Measurements from ENCODE around the gene KASH5.

The KASH5 gene

DNA sequence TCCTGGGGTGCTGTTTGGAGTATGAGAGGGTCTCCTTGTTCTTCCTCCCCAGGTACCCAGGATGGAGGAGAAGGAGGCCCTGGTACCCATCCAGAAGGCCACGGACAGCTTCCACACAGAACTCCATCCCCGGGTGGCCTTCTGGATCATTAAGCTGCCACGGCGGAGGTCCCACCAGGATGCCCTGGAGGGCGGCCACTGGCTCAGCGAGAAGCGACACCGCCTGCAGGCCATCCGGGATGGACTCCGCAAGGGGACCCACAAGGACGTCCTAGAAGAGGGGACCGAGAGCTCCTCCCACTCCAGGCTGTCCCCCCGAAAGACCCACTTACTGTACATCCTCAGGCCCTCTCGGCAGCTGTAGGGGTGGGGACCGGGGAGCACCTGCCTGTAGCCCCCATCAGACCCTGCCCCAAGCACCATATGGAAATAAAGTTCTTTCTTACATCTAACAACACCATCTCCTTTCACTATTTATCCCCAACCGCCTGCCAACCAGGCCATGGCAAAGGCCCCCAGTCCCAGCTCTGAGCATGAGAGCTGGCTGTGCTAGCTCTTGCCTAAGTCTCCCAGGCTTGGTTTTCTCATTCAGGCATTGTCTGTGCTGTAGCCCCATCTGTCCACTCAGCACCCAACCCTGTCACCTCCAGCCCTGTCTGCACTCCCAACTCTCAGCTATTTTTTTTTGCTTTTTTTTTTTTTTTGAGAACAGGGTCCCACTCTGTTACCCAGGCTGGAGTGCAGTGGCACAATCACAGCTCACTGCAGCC lies 13.2 kb upstream of the KASH5 start:
- H3K27me3 Mint-ChIP-seq (ENCODE audit: low read depth), result peaks cover 8% of the 10 kb centered on the region
- H3K9me3 Mint-ChIP-seq, result no peaks in the 10 kb centered on the region
- H3K4me1 Mint-ChIP-seq (ENCODE audit: low read depth), result no peaks in the 10 kb centered on the region
- H3K36me3 Mint-ChIP-seq (ENCODE audit: low read depth), result no peaks in the 10 kb centered on the region
- H3K27ac Mint-ChIP-seq, result no peak overlapping the region
- H3K4me3 Mint-ChIP-seq, result no peak overlapping the region

DNA sequence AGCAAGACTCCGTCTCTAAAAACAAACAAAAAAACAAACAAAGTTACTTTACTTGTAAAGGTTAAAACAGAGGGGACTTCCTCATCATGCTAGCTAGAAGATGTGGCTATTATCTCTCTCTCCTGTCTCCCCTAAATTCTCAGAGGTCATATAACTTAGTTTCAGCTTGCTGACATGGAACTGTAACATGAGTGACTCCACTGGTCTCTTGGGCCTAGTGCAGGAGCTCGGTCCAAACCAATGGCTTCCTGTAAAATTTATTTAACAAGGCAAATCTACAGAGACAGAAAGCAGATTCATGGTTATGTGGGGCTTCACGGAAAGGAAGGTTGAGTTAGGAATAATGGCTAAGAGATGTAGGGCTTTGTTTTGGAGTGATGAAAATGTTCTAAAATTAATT lies 9.5 kb upstream of the KASH5 start:
- Mint-ChIP-seq H3K27ac (no peak overlapping the region), H3K4me3 (no peak overlapping the region), H3K4me1 (ENCODE audit: low read depth) (no peaks in the 10 kb centered on the region), H3K36me3 (ENCODE audit: low read depth) (peaks cover 2% of the 10 kb centered on the region), H3K27me3 (ENCODE audit: low read depth) (peaks cover 14% of the 10 kb centered on the region), H3K9me3 (peaks cover 4% of the 10 kb centered on the region)

DNA sequence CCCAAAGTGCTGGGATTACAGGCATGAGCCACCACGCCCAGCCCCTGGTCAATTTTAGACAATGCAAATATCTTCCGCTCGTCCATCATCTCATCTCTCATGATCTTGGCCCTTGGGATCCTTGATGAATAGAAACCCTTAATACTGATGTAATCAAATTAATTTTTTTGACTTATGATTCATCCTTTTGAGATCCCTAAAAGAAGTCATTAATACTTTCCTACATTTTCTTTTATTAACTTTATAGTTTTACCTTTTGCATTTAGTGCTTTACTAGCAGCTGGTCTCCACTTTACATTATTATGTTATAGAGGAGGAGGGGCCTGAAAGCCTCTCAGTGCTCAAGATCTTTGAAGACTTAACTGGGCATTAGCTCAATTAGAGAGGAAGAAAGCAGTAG lies 7.7 kb upstream of the KASH5 start:
- Mint-ChIP-seq H3K4me3 (no peak overlapping the region), H3K27me3 (ENCODE audit: low read depth) (peaks cover 16% of the 10 kb centered on the region), H3K27ac (no peak overlapping the region), H3K4me1 (ENCODE audit: low read depth) (no peaks in the 10 kb centered on the region), H3K36me3 (ENCODE audit: low read depth) (peaks cover 2% of the 10 kb centered on the region), H3K9me3 (peaks cover 4% of the 10 kb centered on the region)

DNA sequence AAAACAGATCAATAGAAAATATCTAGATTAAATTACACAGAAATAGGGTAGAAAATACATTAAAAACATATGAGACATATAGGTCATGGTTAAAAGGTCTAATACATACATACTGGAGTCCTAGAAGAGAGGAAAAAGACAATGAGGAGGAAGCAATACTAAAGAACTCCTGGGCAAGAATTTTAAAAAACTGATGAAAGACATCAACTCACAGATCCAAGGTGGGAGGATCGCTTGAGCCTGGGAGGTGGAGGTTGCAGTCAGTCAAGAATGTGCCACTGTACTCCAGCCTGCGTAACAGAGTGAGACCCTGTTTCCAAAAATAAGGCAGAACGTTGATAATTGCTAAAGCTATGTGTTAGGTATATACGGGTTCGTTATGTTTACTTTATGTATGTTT lies 5.4 kb upstream of the KASH5 start:
- H3K27me3 Mint-ChIP-seq (ENCODE audit: low read depth), result peaks cover 17% of the 10 kb centered on the region
- no peaks in the 10 kb centered on the region for H3K4me1 Mint-ChIP-seq (ENCODE audit: low read depth)
- H3K4me3 Mint-ChIP-seq, result no peak overlapping the region
- peaks cover 2% of the 10 kb centered on the region for H3K36me3 Mint-ChIP-seq (ENCODE audit: low read depth)
- H3K9me3 Mint-ChIP-seq, result peaks cover 4% of the 10 kb centered on the region
- no peak overlapping the region for H3K27ac Mint-ChIP-seq

DNA sequence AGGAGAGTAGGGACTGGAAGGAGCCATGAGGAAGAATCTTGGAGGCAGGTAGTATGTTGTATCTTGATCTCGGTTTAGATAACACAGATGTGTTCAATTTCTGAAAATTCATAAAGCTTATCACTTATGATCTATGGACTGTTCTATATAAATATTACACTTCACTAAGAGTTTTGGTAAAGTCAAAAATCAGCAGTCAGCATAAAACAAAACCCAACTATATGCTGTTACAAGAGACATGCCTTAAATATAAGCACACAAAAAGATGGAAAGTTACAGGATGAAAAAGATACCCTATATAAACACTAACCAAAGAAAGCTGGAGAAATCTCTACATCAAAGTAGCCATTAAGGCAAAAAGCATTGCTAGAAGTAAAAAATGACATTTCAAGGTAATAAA lies 4.5 kb upstream of the KASH5 start:
- peaks cover 2% of the 10 kb centered on the region for H3K36me3 Mint-ChIP-seq (ENCODE audit: low read depth)
- no peak overlapping the region for H3K27ac Mint-ChIP-seq
- H3K9me3 Mint-ChIP-seq, result peaks cover 4% of the 10 kb centered on the region
- H3K4me1 Mint-ChIP-seq (ENCODE audit: low read depth), result peaks cover under 1% of the 10 kb centered on the region
- no peak overlapping the region for H3K4me3 Mint-ChIP-seq
- peaks cover 17% of the 10 kb centered on the region for H3K27me3 Mint-ChIP-seq (ENCODE audit: low read depth)

DNA sequence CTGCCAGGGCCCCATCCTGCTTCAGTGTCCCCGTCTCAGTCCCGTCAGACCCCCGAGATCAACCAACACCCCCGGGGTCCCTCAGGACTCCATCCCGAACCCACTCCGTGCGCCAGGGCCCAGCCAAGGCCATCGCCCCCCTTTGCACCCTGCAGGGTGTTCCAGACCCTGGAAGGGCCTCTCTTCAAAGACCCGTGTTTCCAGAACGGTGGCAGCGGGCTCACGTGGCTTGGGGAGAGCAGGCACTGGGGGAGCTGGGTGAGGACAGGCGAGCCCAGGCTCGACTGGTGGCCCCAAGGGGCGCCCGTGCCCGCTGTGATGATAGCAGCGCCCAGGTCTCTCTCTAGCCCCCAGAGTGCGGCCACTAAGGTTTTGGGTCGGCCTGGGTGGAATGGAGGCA lies 1.4 kb downstream of the KASH5 start:
- Mint-ChIP-seq H3K27ac (no peak overlapping the region), H3K36me3 (ENCODE audit: low read depth) (no peaks in the 10 kb centered on the region), H3K4me1 (ENCODE audit: low read depth) (peaks cover 14% of the 10 kb centered on the region), H3K9me3 (no peaks in the 10 kb centered on the region), H3K4me3 (no peak overlapping the region), H3K27me3 (ENCODE audit: low read depth) (peaks cover 9% of the 10 kb centered on the region)

DNA sequence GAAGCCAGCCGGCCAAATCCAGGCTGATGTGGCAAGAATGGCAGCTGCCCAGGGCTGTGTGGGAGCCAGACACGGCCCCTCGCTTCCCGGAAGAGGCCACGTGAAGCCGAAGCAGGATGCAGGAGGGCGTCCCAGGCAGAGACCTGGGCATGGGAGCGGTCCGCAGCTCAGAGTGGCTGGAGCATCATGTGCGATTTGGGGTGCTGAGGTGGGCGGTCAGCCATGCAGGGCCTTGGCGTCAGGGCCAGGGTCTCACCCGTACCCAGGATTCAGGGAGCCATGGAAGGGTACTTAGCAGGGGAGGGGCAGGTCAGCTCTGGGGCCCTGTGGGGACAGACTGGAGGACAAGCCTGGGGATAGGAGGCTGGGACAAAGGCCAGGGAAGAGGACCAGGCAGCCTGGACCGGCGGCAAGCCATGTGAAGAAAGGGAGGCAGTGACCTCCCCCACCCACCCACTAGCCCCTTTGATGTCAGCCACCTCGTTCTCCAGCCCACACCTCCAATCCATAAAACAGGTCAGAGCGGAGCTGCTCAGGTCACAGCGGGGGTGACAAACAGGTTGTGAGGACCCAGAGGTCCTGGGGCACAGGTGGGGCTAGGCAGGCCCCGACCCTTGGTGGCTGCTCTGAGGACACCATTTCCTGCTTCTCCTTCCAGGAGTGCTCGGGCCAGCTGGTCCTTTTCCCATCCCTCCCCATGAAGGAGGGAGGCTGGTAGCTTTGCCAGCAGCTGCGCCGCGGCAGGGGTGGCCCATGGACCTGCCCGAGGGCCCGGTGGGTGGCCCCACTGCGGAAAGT lies 2.3 kb downstream of the KASH5 start:
- no peak overlapping the region for H3K27ac Mint-ChIP-seq
- H3K27me3 Mint-ChIP-seq (ENCODE audit: low read depth), result peaks cover 9% of the 10 kb centered on the region
- H3K4me3 Mint-ChIP-seq, result no peak overlapping the region
- no peaks in the 10 kb centered on the region for H3K36me3 Mint-ChIP-seq (ENCODE audit: low read depth)
- H3K4me1 Mint-ChIP-seq (ENCODE audit: low read depth), result peaks cover 14% of the 10 kb centered on the region
- H3K9me3 Mint-ChIP-seq, result no peaks in the 10 kb centered on the region

DNA sequence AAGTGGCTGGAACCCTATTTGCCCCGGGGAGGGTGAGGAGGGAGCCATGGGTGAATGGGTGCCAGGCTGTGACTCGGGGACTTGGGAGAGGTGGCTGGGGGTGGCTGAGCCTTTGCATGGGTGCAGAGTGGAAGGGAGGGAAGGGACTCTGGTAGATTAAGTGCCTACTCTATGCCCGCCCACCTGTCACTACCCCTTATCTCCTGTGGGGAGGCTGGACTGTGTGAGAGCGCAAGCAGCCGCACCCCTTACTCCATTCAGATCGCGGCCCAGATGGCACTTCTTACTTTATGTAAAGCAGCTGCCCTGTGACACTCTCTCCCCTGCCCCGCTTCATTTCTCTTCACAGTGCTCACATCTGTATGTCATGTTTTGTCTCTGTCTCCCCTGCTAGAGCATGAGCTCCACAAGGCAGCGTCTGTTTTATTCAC lies 2.9 kb downstream of the KASH5 start:
- peaks cover 14% of the 10 kb centered on the region for H3K4me1 Mint-ChIP-seq (ENCODE audit: low read depth)
- H3K36me3 Mint-ChIP-seq (ENCODE audit: low read depth), result no peaks in the 10 kb centered on the region
- H3K27me3 Mint-ChIP-seq (ENCODE audit: low read depth), result peaks cover 9% of the 10 kb centered on the region
- H3K27ac Mint-ChIP-seq, result no peak overlapping the region
- H3K9me3 Mint-ChIP-seq, result no peaks in the 10 kb centered on the region
- H3K4me3 Mint-ChIP-seq, result no peak overlapping the region

DNA sequence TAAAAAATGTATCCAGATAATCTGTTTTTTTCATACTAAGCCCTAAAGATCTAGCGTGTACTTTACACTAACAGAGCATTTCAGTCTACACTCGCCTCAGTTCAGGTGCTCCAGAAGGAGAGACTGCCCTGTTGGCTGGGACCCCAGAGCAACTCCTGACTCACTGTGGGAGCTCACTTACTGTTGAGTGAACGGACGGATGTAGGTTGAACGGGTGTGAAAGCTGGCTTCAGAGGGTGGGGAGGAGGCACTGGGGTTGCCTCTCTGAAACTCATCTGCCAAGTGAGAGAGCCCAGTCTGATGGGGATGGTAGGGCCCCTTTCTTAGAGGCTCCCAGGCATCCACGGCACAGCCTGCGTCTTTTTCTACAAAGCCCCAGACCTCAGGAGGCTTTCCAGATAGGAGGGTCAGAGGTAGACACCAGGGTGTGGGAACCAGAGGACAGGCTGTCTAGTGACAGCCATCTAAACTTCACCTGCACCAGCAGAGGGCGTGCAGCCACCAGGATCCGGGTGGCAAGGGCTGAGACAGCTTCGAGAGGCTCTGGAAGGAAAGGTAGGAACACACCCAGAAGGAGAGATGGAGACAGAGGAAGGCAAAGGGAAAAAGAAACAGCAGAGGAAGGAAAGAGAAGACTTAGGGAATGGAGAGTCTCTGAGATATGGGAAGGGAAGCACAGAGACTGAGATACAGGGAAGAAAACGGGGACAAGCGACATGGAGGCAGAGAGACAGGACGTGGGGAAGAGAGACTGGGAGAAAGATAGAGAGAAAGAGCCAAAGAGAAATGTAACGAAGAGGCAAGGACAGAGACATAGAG lies 3.7 kb downstream of the KASH5 start:
- H3K4me3 Mint-ChIP-seq, result no peak overlapping the region
- peaks cover 14% of the 10 kb centered on the region for H3K4me1 Mint-ChIP-seq (ENCODE audit: low read depth)
- no peaks in the 10 kb centered on the region for H3K9me3 Mint-ChIP-seq
- peaks cover 9% of the 10 kb centered on the region for H3K27me3 Mint-ChIP-seq (ENCODE audit: low read depth)
- no peaks in the 10 kb centered on the region for H3K36me3 Mint-ChIP-seq (ENCODE audit: low read depth)
- H3K27ac Mint-ChIP-seq, result peak overlapping the region; percentile 49

DNA sequence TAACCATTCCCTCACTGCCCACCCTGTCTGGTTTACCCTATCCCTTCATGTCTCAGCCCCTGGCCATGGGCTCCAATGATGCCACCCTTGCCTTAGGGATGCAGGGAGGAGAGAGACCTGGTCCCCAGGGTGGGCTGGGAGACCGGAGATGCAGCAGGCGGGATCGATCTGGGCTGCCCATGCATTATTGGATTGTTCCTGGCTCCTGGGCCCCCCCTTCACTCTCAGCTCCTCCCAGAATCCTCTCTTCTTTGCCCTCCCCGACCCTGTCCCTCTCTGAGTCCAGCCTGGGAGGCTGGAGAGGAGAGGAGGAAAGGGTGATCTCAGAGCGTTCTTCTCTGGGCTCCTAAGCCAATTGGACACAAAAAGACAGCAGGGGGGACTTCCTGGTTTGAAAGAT lies 5.8 kb downstream of the KASH5 start:
- H3K4me1 Mint-ChIP-seq (ENCODE audit: low read depth), result peaks cover 18% of the 10 kb centered on the region
- no peak overlapping the region for H3K27ac Mint-ChIP-seq
- H3K36me3 Mint-ChIP-seq (ENCODE audit: low read depth), result no peaks in the 10 kb centered on the region
- no peak overlapping the region for H3K4me3 Mint-ChIP-seq
- H3K9me3 Mint-ChIP-seq, result no peaks in the 10 kb centered on the region
- peaks cover 14% of the 10 kb centered on the region for H3K27me3 Mint-ChIP-seq (ENCODE audit: low read depth)

DNA sequence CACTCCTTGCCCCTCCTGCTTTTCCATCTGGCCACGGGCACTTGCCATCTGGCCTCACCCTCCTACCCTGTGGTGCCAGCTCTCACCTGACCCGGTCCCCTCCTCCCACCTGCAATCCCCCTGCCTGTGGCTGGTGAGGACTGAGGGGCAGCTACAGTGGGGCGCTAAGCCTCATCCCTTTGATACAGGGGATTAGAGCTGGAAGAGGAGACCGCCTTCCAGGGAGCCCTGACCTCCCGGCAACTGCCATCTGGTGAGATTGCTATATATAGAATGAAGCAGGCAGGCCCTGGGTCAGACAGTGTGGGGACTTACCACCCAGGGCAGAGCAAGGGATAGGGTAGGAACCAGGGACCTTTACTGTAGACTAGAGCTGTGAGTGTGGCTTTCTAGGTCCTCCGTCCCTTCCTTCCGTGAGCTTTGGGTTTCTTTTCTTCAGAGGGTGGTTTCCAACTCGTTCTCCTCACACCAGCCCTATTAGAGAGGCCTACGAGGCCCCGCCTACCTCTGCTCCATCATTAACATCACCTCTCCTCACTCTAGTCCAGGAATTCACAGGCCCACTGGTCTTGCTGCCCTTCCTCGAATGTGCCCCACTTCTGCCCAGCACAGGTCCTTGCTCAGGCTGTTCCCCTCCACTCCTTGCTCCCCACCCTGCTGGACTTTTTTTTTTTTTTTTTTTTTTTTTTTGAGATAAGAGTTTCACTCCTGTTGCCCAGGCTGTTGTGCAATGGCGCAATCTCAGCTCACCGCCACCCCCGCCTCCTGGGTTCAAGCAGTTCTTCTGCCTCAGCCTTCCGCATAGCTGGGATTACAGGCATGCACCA lies 7.7 kb downstream of the KASH5 start:
- H3K36me3 Mint-ChIP-seq (ENCODE audit: low read depth), result no peaks in the 10 kb centered on the region
- no peak overlapping the region for H3K27ac Mint-ChIP-seq
- no peaks in the 10 kb centered on the region for H3K9me3 Mint-ChIP-seq

DNA sequence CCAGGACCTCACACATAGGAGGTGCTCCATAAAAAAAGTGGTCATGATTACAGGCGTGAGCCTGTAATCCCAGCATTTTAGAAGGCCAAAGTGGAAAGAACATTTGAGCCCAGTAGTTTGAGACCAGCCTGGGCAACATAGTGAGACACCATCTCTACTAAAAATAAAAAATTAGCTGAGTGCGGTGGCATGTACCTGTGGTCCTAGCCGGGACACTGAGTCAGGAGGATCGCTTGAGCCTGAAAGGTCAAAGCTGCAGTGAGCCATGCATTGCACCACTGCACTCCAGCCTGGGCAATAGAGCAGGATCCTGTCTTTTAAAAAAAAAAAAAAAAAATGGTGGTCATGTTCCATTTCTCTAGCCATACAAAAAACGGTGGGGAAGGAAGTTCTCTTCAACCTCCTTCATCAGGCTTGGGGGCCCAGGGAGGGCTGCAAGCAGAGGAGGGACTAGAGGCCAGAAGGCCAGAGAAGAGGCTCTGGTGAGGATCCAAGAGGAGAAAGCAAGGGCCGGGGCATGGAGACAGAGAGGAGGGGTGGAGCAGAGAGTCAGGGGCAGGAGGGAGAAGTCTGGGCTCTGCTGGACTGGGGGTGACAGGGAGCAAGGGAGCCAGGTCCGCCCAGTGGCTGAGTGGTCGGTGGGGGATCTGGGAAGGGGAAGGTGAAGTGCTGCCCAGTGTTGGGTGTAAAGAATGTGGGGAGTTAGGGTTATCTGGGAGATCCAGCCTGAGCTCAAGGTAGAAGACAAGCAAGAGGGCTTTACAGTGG lies 8.9 kb downstream of the KASH5 start:
- H3K4me3 Mint-ChIP-seq, result no peak overlapping the region
- no peaks in the 10 kb centered on the region for H3K9me3 Mint-ChIP-seq
- H3K27ac Mint-ChIP-seq, result no peak overlapping the region
- peaks cover 14% of the 10 kb centered on the region for H3K4me1 Mint-ChIP-seq (ENCODE audit: low read depth)
- H3K36me3 Mint-ChIP-seq (ENCODE audit: low read depth), result no peaks in the 10 kb centered on the region
- H3K27me3 Mint-ChIP-seq (ENCODE audit: low read depth), result peaks cover 12% of the 10 kb centered on the region

More for the DNA sequence above, 7.7 kb downstream of the KASH5 start:
- no peak overlapping the region for H3K4me3 Mint-ChIP-seq
- H3K27me3 Mint-ChIP-seq (ENCODE audit: low read depth), result peaks cover 14% of the 10 kb centered on the region
- peaks cover 19% of the 10 kb centered on the region for H3K4me1 Mint-ChIP-seq (ENCODE audit: low read depth)

DNA sequence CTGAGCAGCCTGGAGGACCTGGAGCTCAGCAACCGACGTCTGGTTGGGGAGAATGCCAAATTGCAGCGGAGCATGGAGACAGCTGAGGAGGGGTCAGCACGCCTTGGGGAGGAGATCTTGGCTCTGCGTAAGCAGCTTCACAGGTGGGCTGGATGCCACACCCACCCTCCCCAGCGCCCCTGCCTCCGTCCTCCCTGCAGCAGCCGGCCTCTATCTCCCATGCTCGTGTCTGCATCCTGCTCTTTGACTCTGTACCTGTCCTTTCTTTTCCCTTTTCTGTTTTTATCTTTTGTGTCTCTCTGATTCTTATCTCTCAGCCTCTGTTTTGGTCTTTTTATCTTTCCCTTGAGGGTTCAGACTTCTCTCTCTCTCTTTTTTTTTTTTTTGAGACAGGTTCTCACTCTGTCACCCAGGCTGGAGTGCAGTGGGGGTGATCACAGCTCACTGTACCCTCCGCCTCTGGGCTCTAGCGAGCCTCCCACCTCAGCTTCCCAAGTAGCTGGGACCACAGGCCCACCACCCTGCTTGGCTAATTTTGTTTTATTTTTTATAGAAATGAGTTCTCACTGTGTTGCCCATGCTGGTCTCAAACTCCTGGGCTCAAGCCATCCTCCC lies 10.1 kb downstream of the KASH5 start:
- Mint-ChIP-seq H3K4me3 (no peak overlapping the region), H3K27me3 (ENCODE audit: low read depth) (peaks cover 10% of the 10 kb centered on the region), H3K27ac (no peak overlapping the region), H3K4me1 (ENCODE audit: low read depth) (peaks cover 11% of the 10 kb centered on the region), H3K36me3 (ENCODE audit: low read depth) (no peaks in the 10 kb centered on the region), H3K9me3 (no peaks in the 10 kb centered on the region)
